ENCODE data around the gene RTL10. TPM values are rescaled to one million over a fixed set of nuclear protein-coding genes. Genes with fewer than 3 reads are reported as not detected.

RTL10 gene
- total and polyA plus RNA-seq, 2 of the 13 experiments (the other 11 are each of a cell fraction or from before 2014, with no cell fraction given) = 14.1 to 15.8 TPM

- TF ChIP-seq ZNF281 (CRISPR knock-in tag; IDR thresholded peaks at IDR 0.05; ENCODE audit: borderline replicate concordance) = no peak
- TF ChIP-seq MAFF (IDR thresholded peaks at IDR 0.05; ENCODE audit: low read depth, low read length) = peak; percentile 58
- TF ChIP-seq SP4 (CRISPR knock-in tag; IDR thresholded peaks at IDR 0.05) = 0 out of 2 replicates have a peak, but pooled peaks have one; percentile 28
- peak; percentile 39; the same call in 1 of the 2 replicates for TF ChIP-seq MYC (CRISPR knock-in tag; IDR thresholded peaks at IDR 0.05; ENCODE audit: borderline replicate concordance)
- no peak for TF ChIP-seq ZNF512B (CRISPR knock-in tag; IDR thresholded peaks at IDR 0.05; ENCODE audit: borderline replicate concordance)
- no peak for TF ChIP-seq ZNF644 (CRISPR knock-in tag; IDR thresholded peaks at IDR 0.05; ENCODE audit: low read depth)
- no peak for TF ChIP-seq WIZ (CRISPR knock-in tag; IDR thresholded peaks at IDR 0.05)
- TF ChIP-seq PPARG (CRISPR knock-in tag; conservative IDR thresholded peaks at IDR 0.05) = peak; percentile 76
- TF ChIP-seq E2F2 (CRISPR knock-in tag; IDR thresholded peaks at IDR 0.05; ENCODE audit: borderline replicate concordance) = no peak
- peak; percentile 80 for TF ChIP-seq SAP130 (CRISPR knock-in tag; IDR thresholded peaks at IDR 0.05; ENCODE audit: low read depth)
- TF ChIP-seq ZNF256 (CRISPR knock-in tag; conservative IDR thresholded peaks at IDR 0.05) = no peak
- peak; percentile 19; the same call in 1 of the 2 replicates for TF ChIP-seq HMG20B (CRISPR knock-in tag; conservative IDR thresholded peaks at IDR 0.05)
- no peak for TF ChIP-seq ZMYM3 (CRISPR knock-in tag; IDR thresholded peaks at IDR 0.05)
- TF ChIP-seq ZBTB20 (CRISPR knock-in tag; IDR thresholded peaks at IDR 0.05; ENCODE audit: borderline replicate concordance, low read depth) = no peak; the same call in 1 of the 2 replicates
- TF ChIP-seq YEATS2 (CRISPR knock-in tag; IDR thresholded peaks at IDR 0.05; ENCODE audit: borderline replicate concordance) = no peak; the same call in 1 of the 2 replicates
- TF ChIP-seq IKZF5 (CRISPR knock-in tag; IDR thresholded peaks at IDR 0.05) = peak; percentile 15; the same call in 1 of the 2 replicates
- TF ChIP-seq SMAD9 (CRISPR knock-in tag; IDR thresholded peaks at IDR 0.05) = no peak
- no peak for TF ChIP-seq TBX3 (IDR thresholded peaks at IDR 0.05; ENCODE audit: borderline replicate concordance)
- peak; percentile 25 for TF ChIP-seq XRCC5 (optimal IDR thresholded peaks at IDR 0.05; ENCODE audit: low read length)
- peak; percentile 85; the same call in 1 of the 2 replicates for TF ChIP-seq TARDBP (CRISPR knock-in tag; IDR thresholded peaks at IDR 0.05)
- no peak for TF ChIP-seq CHD4 (IDR thresholded peaks at IDR 0.05; ENCODE audit: borderline replicate concordance, low read length)
- no peak for TF ChIP-seq ZNF577 (CRISPR knock-in tag; IDR thresholded peaks at IDR 0.05; ENCODE audit: borderline replicate concordance, low read depth)
Observed at GRCh38 chr22:19855504-19856409, 1.1 kb upstream of the RTL10 start (continued).

Data from HepG2 (cell line).